AG04450 (cell line): ENCODE results near the gene PSME3. TPM values are rescaled to one million over a fixed set of nuclear protein-coding genes. Genes with fewer than 3 reads are reported as not detected.

Experiments used
- CTCF ChIA-PET: fragments of 300-600, 350-600 bp; formaldehyde crosslinking; extraction: SDS; loops from one replicate; lab custom pipeline; 2022; ENCODE audit warnings: antibody characterized with exemption, inconsistent platforms; lab: Charles Lee
- POLR2A ChIA-PET: fragments of 350-600 bp; formaldehyde crosslinking; extraction: SDS; loops from one replicate; lab custom pipeline; 2021; ENCODE audit warnings: antibody characterized with exemption, inconsistent platforms; lab: Yijun Ruan, JAX
- DNase-seq: peaks from one replicate; pipeline ENCODE4 v3.0.0-alpha.2; 2011; ENCODE audit warnings: low read depth, low spot score
- H3K27ac ChIP-seq: one replicate; pipeline ENCODE4 v1.5.1; 2012; ENCODE audit warnings: low read depth, low read length, control low read depth
- H3K27me3 ChIP-seq: one replicate; pipeline ENCODE4 v1.6.0; 2012; ENCODE audit warnings: low read length; ENCODE audit not compliant: control insufficient read depth, insufficient read depth
- H3K4me3 ChIP-seq: 2 replicates; pipeline ENCODE4 v1.5.1; 2011; ENCODE audit warnings: mild to moderate bottlenecking, low read depth, low read length, control low read depth
- H3K9me3 ChIP-seq: 2 replicates; pipeline ENCODE4 v1.5.1; 2012; ENCODE audit warnings: low read length; ENCODE audit not compliant: control insufficient read depth, insufficient read depth
- CTCF ChIP-seq: IDR thresholded peaks from 2 replicates; pipeline ENCODE4 v1.5.1; 2011; ENCODE audit warnings: low read depth, low read length, control low read depth, inconsistent platforms
- polyA plus RNA-seq: library from polyadenylated mRNA; depleted of rRNA; stranded (reverse); fragments of >200 nt; gene quantifications from 2 replicates; pipeline ENCODE4 v1.2.3, GENCODE V29; 2011

PSME3 gene
- polyA plus RNA-seq, 1 experiment = 129 TPM

- H3K4me3 ChIP-seq = no peak overlapping the region
- no peak for TF ChIP-seq CTCF
- H3K27ac ChIP-seq = no peak overlapping the region
- DNase-seq = no peak
- ChIA-PET CTCF (interaction anchor here (0.7 to 1.8 kb wide), 2 partner anchors 10 to 51 kb away, joined by 4 to 17 read pairs; partner anchors contain the start of gene BECN1), POLR2A (interaction anchor here (0.7 to 0.8 kb wide), 2 partner anchors 9 to 80 kb away, joined by 3 read pairs; partner anchors contain the start of gene BECN1)
- H3K9me3 ChIP-seq = no peaks in the 10 kb centered on the region
- H3K27me3 ChIP-seq = no peaks in the 10 kb centered on the region
These were observed 18.4 kb upstream of the PSME3 start for GRCh38 chr17:42814633-42815399.

DNA sequence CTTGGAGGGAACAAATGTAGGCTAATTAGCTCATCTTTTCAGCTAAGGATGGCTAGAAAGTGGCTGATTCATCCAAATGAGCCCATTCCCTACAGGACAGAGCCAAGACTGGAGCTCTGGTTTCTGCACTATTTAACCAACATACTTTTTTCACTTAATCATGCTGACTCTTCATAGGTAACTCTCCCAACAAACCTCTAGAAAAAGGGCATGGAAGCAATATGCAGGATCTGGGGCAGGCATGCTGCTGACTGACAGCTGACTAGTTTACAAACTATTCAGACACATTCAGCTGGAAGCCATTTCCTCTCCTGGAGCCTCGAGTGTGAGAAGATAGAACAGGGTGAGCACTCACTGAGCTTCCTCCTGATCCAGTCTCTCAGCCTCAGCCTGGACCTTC is 15.3 kb upstream of the PSME3 start:
- DNase-seq = no peak

GRCh38 chr17:42818379-42818778 is 14.8 kb upstream of the PSME3 start:
- no peak for DNase-seq
- no peak overlapping the region for H3K4me3 ChIP-seq
- CTCF ChIA-PET = interaction anchor here (1.0 to 3.4 kb wide), 8 partner anchors 9 to 120 kb away, joined by 3 to 15 read pairs (median 4); partner anchors contain the start of genes CNTD1, COA3 and PSME3
- POLR2A ChIA-PET = interaction anchor here (1.3 kb wide), 1 partner anchor 45 kb away, joined by 3 read pairs; the partner anchor contains the start of gene VPS25
- no peaks in the 10 kb centered on the region for H3K27me3 ChIP-seq
- no peak overlapping the region for H3K27ac ChIP-seq
- no peaks in the 10 kb centered on the region for H3K9me3 ChIP-seq
- no peak for TF ChIP-seq CTCF

More for the DNA sequence above, 15.3 kb upstream of the PSME3 start:
- H3K27ac ChIP-seq = no peak overlapping the region
- POLR2A ChIA-PET = interaction anchor here (1.3 kb wide), 1 partner anchor 45 kb away, joined by 3 read pairs; the partner anchor contains the start of gene VPS25
- no peaks in the 10 kb centered on the region for H3K9me3 ChIP-seq
- CTCF ChIA-PET = interaction anchor here (1.2 to 3.4 kb wide), 2 partner anchors 19 to 111 kb away, joined by 3 to 15 read pairs; partner anchors contain the start of genes CNTD1 and COA3
- H3K4me3 ChIP-seq = no peak overlapping the region
- TF ChIP-seq CTCF = no peak
- H3K27me3 ChIP-seq = no peaks in the 10 kb centered on the region

- CTCF ChIA-PET = interaction anchor here (0.6 to 3.4 kb wide), 18 partner anchors 8 to 178 kb away, joined by 3 to 15 read pairs (median 4); no protein-coding TSS in a partner anchor
- POLR2A ChIA-PET = no interaction called here
- no peak for DNase-seq
- H3K9me3 ChIP-seq = no peaks in the 10 kb centered on the region
- TF ChIP-seq CTCF = peak; percentile 76
- H3K4me3 ChIP-seq = no peak overlapping the region
- H3K27ac ChIP-seq = no peak overlapping the region
- no peaks in the 10 kb centered on the region for H3K27me3 ChIP-seq
These were observed 13.2 kb upstream of the PSME3 start for GRCh38 chr17:42819939-42820535.
